Type B pancreatic cell (in vitro differentiated cells): Measurements from ENCODE around the gene SOS2. TPM values are rescaled to one million over a fixed set of nuclear protein-coding genes. Genes with fewer than 3 reads are reported as not detected.

ENCODE experiments used
- DNase-seq: peaks from one replicate; pipeline ENCODE4 v3.0.0; 2021; ENCODE audit warnings: mixed read lengths; ENCODE audit not compliant: unreplicated experiment; ENCODE audit errors: extremely low spot score
- H3K27ac Mint-ChIP-seq: 2 replicates; pipeline ENCODE4 v1.8.0; 2021; ENCODE audit warnings: mild to moderate bottlenecking, mixed read lengths
- H3K27me3 Mint-ChIP-seq: 2 replicates; pipeline ENCODE4 v1.8.0; 2021; ENCODE audit warnings: mixed read lengths
- H3K36me3 Mint-ChIP-seq: 2 replicates; pipeline ENCODE4 v1.8.0; 2021; ENCODE audit warnings: mixed read lengths
- H3K4me1 Mint-ChIP-seq: one replicate; pipeline ENCODE4 v1.8.0; 2021; ENCODE audit warnings: mixed read lengths; ENCODE audit not compliant: unreplicated experiment
- H3K4me3 Mint-ChIP-seq: 2 replicates; pipeline ENCODE4 v1.8.0; 2021; ENCODE audit warnings: mild to moderate bottlenecking, mixed read lengths
- H3K9me3 Mint-ChIP-seq: 2 replicates; pipeline ENCODE4 v1.8.0; 2021; ENCODE audit warnings: mixed read lengths
- CTCF ChIP-seq: fragments of 200-600 bp; sonication (generic); conservative IDR thresholded peaks from 2 replicates; pipeline ENCODE4 v1.5.0; 2021; ENCODE audit warnings: antibody characterized with exemption, mild to moderate bottlenecking
- total RNA-seq: library from RNA; stranded (reverse); gene quantifications from 2 replicates; pipeline ENCODE4 v1.2.1, GENCODE V29; 2021; ENCODE audit warnings: low replicate concordance

The SOS2 gene
- total RNA-seq, 1 donor from 2014 or later: 34.6 TPM

GRCh38 chr14:50262865-50263264, 31.5 kb upstream of the SOS2 start:
- Mint-ChIP-seq H3K36me3 (peaks cover 7% of the 10 kb centered on the region), H3K4me3 (no peak overlapping the region), H3K4me1 (peaks cover 5% of the 10 kb centered on the region), H3K9me3 (no peaks in the 10 kb centered on the region), H3K27me3 (no peaks in the 10 kb centered on the region), H3K27ac (no peak overlapping the region)
- no peak for TF ChIP-seq CTCF
- DNase-seq: no peak

DNA sequence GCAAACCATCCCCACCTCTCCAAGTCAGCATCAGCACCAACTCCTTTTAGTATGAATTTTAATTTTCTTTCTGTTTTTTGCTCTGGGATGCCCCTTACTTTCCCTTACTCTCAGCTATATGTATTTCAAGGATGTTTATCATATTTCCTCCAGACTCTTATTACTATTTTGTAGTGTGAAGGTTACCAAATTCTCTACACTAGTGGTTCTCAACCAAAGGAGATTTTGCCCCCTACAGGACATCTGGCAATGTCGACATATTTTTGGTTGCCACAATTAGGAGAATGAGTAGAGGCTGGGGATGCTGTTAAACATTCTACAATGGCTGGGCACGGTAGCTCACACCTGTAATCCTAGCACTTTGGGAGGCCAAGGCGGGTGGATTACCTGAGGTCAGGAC, 29.1 kb upstream of the SOS2 start:
- no peak for DNase-seq

GRCh38 chr14:50260072-50260471, 28.7 kb upstream of the SOS2 start:
- no peak overlapping the region for H3K27ac Mint-ChIP-seq
- DNase-seq: no peak

More for the DNA sequence above, 29.1 kb upstream of the SOS2 start:
- Mint-ChIP-seq H3K27ac (no peak overlapping the region), H3K9me3 (no peaks in the 10 kb centered on the region), H3K36me3 (peaks cover 7% of the 10 kb centered on the region), H3K4me3 (no peak overlapping the region), H3K4me1 (peaks cover 5% of the 10 kb centered on the region), H3K27me3 (no peaks in the 10 kb centered on the region)
- peak; percentile 64 for TF ChIP-seq CTCF

DNA sequence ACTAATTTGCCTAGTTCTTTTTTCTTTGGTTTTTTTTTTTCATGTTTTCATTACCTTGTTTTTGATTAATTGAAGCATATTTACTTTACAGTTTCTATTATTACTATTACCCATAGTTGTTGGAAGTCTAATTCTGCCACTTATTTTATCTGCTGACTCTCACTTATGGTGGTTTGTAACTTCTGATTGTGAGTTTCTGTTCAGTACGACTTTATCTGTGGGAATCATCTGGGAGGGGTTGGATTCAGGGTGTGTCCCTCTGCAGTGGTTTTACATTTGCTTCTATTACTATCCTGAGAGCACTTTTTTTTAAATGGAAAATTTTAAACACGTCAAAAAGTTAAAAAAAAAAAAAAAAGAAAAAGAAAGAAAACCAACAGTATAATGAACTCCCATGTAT, 26.4 kb upstream of the SOS2 start:
- no peak overlapping the region for H3K27ac Mint-ChIP-seq
- H3K4me1 Mint-ChIP-seq: peaks cover 5% of the 10 kb centered on the region
- no peak for TF ChIP-seq CTCF
- DNase-seq: no peak
- H3K4me3 Mint-ChIP-seq: no peak overlapping the region
- H3K36me3 Mint-ChIP-seq: peaks cover 12% of the 10 kb centered on the region
- no peaks in the 10 kb centered on the region for H3K9me3 Mint-ChIP-seq
- no peaks in the 10 kb centered on the region for H3K27me3 Mint-ChIP-seq

More at GRCh38 chr14:50260072-50260471, 28.7 kb upstream of the SOS2 start:
- Mint-ChIP-seq H3K4me3 (no peak overlapping the region), H3K9me3 (no peaks in the 10 kb centered on the region), H3K4me1 (peaks cover 5% of the 10 kb centered on the region), H3K36me3 (peaks cover 7% of the 10 kb centered on the region), H3K27me3 (no peaks in the 10 kb centered on the region)
- TF ChIP-seq CTCF: no peak

GRCh38 chr14:50254248-50254647, 22.9 kb upstream of the SOS2 start:
- Mint-ChIP-seq H3K27ac (no peak overlapping the region), H3K27me3 (no peaks in the 10 kb centered on the region), H3K36me3 (peaks cover 9% of the 10 kb centered on the region), H3K9me3 (no peaks in the 10 kb centered on the region), H3K4me3 (no peak overlapping the region), H3K4me1 (no peaks in the 10 kb centered on the region)
- no peak for TF ChIP-seq CTCF
- DNase-seq: no peak

DNA sequence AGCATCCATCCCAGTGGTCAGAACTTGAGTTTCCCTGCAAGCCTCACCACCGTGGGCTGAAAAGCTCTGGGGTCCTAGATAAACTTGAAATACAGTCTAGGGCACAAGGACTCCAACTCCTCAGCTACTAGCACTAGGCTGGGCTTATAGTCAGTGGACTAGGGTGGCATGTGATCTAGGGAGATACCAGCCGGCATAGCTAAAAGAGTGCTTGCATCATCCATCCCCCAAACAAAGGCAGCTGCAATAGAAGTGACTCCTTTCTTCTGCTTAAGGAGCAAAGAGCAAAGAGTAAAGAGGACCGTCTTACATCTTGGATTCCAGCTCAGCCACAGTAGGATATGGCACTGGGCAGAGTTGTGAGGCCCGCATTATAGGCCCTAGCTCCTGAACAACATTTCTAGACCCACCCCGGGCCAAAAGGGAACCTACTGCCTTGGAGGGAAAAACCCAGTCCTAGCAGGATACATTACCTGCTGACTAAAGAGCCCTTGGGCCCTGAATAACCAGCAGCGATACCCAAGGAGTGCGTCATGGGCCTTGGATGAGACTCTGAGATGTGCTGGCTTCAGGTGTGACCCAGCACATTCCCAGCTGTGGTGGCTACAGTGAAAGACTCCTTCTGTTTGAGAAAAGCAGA, 17.9 kb upstream of the SOS2 start:
- Mint-ChIP-seq H3K27me3 (no peaks in the 10 kb centered on the region), H3K36me3 (peaks cover 9% of the 10 kb centered on the region), H3K9me3 (no peaks in the 10 kb centered on the region), H3K4me3 (no peak overlapping the region), H3K4me1 (no peaks in the 10 kb centered on the region), H3K27ac (no peak overlapping the region)
- DNase-seq: no peak
- TF ChIP-seq CTCF: no peak
